GM19023 (cell line): Measurements from ENCODE around the gene PDE4D.
"Not testable (repeated sequence)": the region's sequence is repeated elsewhere in the genome, so short reads cannot be mapped to it uniquely, and the experiment has no call there.

Experiments
- ATAC-seq: cut with Tn5 transposase; IDR thresholded peaks from one replicate; pipeline ENCODE4 v1.9.1; 2021; ENCODE audit warnings: mild to moderate bottlenecking, moderate library complexity; ENCODE audit not compliant: unreplicated experiment

PDE4D gene

DNA sequence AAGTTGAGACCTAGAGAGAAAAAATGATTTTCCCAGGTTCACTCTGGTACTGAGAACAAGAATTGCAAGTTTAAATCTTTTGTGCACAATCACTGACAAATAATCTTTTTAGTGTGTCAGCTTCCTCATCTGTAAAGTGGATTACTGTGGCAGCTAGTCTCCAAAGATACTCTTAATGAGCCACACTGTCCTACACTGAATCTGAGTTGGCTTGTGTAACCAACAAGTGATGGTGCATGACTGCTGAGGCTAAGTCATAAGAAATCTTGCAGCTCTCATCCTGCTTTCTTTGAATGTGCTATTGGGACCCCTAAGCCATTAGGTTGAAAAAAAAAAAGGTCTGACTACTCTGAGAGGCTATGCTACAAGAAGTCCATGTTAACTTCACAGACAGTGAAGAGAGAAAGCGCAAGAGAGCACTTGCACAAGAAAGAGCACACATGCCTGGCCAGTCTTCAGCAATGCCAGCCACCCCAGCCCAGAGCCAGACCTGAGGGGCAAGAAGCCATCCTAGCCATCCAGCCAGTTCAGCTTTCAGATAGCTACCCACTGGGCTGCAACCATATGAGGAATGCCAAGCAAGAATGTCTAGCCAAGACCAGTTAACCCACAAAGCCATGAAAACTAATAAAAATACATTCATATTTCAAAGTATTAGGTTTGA is 891.2 kb downstream of the PDE4D start:
- ATAC-seq: no peak

DNA sequence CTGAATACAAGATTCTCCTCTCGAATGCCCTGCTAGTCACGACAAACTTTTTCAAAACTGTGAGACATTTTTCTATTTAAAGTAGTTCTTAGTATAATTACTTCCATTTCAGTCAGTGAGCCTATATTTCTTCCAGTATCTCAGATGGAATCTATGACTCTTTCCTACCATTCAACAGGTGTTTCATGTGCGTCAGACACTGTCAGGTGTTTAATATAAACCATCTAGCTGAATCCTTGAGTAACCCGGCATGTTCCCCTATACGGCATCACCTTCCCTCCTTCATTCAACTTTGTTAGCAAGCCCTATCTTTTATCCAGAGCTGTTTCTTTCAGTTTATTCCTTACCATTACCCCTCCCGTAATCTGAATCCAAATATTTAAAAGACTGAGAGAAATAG is 891.8 kb downstream of the PDE4D start:
- no peak for ATAC-seq

DNA sequence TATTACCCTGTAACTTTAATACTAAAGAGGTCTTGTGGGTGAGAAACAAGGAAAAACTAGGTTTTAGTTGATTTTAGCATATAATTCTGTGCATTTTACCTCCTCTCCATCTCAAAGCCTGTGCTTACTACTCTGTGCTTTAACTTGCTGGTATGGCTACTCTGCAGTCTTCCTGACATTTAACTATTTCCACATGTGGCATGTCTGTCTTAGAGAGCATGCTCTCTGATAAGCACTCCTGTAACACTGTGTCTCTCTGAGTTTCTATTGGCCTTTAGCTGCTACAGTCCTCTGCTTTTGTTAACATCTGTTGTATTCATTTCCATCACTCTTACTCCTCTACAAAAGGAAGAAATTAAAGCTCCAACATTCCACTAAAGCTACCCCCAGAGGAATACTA is 892.4 kb downstream of the PDE4D start:
- ATAC-seq: no peak

GRCh38 chr5:59000211-59000610 is 893.3 kb downstream of the PDE4D start:
- no peak for ATAC-seq

- no peak for ATAC-seq
Observed at GRCh38 chr5:58999804-59000203, 893.7 kb downstream of the PDE4D start.

DNA sequence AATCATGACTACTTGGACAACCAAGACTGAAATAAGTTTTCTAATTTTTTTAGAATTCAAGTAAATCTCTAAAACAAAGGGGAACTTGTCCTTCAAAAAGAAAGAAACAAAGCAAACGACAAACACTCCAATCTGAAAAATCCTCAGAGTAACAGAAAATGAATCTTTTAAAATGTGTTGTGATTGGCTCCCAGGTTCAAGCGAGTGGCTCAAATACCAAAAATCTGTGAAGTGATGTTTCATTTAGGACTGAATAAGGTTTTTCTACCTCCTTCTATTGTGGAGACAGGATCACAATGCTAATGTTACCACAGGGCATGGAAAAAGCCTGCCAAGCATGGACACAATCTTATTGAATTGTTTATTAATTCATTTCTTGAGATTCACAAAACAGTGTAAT is 895.0 kb downstream of the PDE4D start:
- ATAC-seq: no peak

- ATAC-seq: not testable (repeated sequence)
Observed at GRCh38 chr5:58995779-58996178, 897.7 kb downstream of the PDE4D start.

DNA sequence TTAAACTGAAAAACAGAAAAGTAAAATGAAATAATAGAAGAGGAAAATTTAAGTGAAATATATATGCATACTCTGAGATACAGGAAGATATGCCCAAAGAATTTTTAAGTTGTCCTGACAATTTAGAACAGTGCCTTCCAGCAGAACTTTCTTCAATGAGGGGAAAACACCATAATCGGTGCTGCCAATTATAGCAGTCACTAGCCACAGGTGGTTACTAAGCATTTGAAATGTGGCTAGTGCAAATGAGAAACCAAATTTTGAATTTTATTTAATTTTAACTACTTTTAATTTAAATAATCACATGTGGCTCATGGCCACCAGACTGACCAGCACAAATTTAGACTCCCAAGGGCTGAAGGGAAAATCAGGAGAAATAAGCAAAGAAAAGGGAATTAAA is 900.1 kb downstream of the PDE4D start:
- ATAC-seq: no peak

DNA sequence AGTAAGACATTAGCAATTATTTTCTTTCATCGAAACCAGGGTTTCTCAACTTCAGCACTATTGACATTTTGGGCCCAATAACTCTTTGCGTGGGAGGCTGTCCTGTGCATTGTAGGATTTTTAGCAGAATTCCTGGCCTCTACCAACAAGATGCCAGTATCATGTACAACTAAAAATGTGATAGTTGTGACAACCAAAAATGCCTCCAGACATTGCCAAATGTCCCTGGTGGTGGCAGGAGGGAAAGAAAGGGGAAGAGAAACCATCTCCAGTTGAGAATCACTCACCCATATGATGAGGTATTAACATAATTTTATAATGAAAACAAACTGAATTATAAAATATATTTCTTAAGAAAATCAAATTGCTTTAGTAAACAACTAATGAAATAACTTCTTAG is 904.6 kb downstream of the PDE4D start:
- no peak for ATAC-seq

DNA sequence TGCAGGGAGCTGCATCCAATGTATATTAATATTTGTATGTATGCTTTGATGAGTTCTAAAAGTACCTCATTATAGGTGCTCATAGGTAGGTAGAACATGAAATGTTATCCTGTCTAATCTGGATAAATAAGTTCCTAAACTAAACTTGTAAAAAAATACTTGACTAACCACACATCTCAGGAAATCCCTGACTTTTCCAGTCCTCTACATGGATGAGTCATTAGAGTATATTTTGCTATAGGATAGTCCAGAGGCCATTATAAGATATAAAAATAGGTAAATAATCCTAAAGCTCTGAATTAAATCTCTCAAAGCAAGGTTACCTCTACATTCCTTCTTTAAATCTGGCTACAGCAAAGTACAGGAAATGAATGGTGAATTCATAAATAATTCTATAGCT is 906.3 kb downstream of the PDE4D start:
- no peak for ATAC-seq

DNA sequence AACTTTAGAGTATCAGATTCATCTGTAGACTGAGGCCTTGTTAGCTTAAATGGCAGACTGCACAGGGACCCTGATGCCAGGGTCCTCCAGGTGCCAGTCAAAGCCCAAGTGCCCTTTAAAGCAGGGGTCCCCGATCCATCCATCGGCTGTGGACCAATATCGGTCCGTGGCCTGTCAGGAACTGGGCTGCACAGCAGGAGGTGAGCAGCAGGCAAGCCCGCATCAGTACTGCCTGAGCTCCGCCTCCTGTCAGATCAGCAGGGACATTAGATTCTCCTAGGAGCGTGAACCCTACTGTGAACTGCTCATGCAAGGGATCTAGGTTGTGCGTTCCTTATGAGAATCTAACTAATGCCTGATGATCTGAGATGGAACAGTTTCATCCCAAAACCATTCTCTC is 907.2 kb downstream of the PDE4D start:
- no peak for ATAC-seq

DNA sequence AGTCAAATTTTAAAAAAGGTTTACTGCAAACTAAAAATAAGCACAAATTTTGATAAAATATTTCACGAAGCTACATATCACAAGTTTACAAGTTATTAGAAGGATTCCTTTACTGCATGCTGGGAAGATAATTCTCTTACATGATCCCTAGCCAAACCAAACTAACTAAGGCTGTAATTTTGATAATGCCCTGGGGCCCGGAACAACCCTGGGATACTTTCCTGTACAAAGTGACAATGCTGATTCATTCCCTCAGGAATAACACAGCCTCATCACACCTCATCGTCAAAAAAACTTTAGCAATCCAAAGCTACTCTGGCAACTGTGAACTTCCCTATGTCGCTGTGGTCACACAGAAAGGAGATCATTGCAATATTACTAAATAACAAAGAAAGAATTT is 907.8 kb downstream of the PDE4D start:
- no peak for ATAC-seq

GRCh38 chr5:58985311-58985710 is 908.2 kb downstream of the PDE4D start:
- no peak for ATAC-seq

GRCh38 chr5:58983526-58984452 is 909.7 kb downstream of the PDE4D start:
- ATAC-seq: no peak

DNA sequence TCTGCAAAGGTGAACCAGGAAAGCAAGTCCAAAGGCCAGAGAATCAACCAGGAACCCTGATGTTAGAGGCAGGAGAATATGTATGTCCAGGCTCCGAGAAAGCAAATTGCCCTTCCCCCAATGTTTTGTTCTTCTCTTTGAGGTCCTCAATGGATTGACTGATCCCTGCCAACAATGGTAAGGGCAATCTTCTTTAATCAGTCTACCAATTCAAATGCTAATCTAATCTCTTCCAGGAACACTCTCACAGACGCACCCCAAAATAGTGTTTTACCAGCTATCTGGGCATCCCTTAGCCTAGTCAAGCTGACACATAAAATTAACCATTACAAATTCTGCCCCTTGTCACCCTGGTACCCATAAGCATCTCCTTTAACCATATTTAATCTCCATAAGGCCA is 912.6 kb downstream of the PDE4D start:
- no peak for ATAC-seq

DNA sequence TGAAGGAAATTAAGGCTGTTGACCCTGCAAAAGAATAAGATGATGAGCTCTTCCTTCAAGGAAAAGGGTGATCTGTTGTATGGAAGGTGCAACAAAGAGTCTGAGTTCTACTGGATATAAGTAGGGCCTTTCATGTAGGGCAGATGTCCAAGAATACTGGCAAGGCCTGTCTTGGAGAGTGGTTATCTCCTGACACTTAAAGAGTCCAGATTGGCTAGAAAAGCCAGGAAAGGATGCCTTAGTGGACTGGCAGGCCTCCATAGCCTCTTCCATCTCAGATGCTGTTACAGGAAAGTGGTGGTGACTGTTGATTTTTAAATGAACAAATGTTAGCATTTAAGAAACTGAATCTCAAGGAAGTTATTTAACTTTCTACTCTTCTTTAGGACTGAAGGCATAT is 914.4 kb downstream of the PDE4D start:
- no peak for ATAC-seq

DNA sequence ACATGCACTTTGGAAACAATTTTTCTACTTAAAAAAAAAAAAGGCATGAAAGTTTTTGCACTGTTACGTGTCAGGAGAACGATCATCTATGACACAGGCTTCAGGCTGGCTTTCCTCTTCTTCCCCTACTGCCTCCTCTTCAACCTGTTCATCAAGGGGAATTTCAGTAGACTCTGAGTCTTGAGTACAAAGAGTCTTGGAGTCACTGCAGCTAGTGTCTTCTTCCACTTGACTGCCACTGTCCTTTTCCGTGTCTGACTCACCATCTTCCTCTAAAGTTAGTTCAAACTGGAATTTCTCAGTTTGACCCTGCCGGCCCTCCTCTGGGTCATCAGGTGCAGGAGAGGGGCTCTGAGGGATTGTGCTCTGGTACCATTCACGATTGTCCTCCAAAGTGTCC is 918.9 kb downstream of the PDE4D start:
- no peak for ATAC-seq

DNA sequence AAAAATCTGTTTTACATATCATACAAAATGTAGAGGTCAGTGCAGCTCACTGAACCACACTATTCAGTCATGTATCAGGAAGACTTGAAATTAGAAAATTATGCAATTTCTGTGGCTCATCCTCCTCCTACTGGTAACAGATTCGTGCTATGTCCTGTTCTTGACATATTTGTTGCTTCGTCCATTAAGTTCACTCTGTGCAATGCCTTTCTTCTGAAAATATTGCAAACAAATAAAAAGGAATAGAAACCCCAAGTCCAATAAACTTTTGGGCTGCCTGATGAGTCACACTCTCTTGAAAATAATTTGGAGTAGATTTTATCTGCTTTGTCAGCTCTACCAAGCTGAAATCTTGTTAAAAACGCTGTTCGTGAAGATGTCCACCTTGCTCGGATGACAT is 919.4 kb downstream of the PDE4D start:
- ATAC-seq: no peak

DNA sequence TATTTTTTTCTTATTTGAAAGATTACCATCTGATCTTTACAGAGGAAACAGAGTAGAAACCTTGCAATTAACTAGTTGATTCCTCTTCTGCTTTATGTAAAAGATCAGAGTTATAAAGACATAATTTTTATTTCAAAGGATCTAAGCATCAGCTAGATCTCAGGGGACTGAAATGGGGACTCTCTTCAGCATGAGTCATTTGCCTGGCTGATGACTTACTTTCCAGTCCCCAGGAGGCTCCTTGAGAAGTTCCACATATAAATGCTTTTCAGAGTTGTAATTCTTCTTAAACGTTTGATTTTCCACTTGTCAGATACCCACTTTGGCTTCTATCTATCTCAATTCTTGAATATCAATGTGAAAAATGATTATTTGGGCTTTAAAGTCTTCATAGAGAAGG is 921.2 kb downstream of the PDE4D start:
- ATAC-seq: no peak

DNA sequence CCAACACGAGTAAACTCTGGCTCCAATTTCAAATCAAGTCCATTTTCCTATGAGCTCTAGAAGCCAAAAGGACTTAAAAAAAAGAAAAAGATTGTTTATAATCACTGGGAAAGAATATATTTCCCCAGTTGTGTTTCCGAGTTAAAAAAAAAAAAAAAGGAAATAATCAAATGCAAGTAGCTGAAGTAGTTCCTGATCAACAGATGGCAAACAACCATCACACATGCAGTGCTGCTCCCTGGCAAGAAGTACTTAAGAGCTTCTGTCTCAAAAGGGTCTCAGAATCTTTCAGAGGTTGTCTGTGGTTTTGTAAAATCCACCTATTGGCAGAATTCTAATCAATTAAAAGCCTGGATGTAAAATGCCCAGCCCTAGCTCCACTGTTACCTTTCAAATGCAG is 922.8 kb downstream of the PDE4D start:
- ATAC-seq: no peak

DNA sequence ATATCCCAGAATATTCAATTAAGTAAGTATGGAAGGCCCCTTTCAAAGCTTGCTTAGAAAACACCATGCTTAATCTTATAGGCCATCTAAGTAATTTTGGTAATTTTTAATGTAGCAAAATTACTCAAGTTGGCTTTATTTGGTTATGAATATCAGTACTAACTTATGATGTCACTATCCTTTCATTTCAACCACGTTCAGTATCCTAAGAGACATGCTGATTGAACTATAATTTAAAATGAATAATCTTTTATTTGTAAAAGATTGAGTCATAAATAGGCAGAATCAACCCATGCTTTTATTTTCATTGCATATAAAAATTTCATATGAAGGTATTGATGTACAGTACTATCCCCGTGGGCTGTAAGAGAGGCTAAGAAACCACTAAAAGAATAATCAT is 923.7 kb downstream of the PDE4D start:
- ATAC-seq: no peak

DNA sequence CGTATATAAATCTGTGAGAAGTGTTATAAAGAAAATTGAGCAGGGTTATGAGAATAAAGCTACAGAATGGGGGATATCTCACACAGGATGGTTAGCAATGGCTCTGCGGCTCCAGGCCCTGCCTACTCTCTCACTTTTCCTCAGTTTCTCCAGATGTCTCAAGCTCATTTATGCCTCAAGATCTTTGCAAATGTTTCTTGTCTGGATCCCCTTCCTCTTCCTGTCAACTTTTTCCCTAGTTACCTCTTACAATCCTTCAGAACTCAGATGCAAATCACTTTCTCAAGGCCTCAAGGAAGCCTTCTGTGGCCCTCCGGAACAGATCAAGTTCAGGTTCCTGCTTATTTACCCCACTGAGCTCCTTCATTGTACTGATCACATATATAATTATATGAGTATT is 924.3 kb downstream of the PDE4D start:
- ATAC-seq: no peak
